ENCODE results near the gene ZW10.

DNA sequence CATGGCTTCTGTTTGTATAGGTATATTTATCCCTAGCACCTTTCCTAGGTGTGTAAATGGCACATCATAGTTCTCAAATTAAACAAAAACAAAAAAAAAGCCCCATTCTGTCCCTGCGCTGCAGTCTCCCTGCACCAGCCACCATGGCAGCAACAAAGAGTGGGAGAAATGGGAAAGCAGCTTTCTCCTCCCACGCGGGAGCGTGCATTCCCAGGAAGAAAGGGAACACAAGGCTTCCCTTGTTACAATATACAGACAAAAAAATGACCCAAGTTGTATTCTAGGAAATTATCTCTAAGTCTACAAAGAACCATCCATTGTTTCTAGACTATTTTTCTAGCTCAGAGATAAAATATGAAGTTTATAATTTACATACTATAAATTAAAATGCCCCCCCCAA lies 51.3 kb downstream of the ZW10 start:
- TF ChIP-seq, protein P1, sequence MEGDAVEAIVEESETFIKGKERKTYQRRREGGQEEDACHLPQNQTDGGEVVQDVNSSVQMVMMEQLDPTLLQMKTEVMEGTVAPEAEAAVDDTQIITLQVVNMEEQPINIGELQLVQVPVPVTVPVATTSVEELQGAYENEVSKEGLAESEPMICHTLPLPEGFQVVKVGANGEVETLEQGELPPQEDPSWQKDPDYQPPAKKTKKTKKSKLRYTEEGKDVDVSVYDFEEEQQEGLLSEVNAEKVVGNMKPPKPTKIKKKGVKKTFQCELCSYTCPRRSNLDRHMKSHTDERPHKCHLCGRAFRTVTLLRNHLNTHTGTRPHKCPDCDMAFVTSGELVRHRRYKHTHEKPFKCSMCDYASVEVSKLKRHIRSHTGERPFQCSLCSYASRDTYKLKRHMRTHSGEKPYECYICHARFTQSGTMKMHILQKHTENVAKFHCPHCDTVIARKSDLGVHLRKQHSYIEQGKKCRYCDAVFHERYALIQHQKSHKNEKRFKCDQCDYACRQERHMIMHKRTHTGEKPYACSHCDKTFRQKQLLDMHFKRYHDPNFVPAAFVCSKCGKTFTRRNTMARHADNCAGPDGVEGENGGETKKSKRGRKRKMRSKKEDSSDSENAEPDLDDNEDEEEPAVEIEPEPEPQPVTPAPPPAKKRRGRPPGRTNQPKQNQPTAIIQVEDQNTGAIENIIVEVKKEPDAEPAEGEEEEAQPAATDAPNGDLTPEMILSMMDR (conservative IDR thresholded peaks at IDR 0.05; ENCODE audit: low read depth in 2 of 2) = no peak
- no peak for TF ChIP-seq EZH2 (IDR thresholded peaks at IDR 0.05; ENCODE audit: low read depth, unreplicated experiment)
